Pancreas (tissue), 10 donors: ENCODE data around the gene PTPRJ. TPM values are rescaled to one million over a fixed set of nuclear protein-coding genes. Genes with fewer than 3 reads are reported as not detected.

Experiments
- ATAC-seq, 4 donors: fragments of 200-7000 bp; cut with Tn5 transposase; one replicate each; pipeline versions ENCODE4 v1.8.0 to v1.9.1; 2020; ENCODE audit warnings: mild to moderate bottlenecking in 4 of 4, moderate library complexity in 4 of 4
- DNase-seq, 6 donors: peaks; one replicate each; pipeline ENCODE4 v3.0.0-alpha.2; 2020
- FAIRE-seq: peaks from 2 replicates; lab custom pipeline; 2012; peaks lifted over from hg19 to GRCh38; lab: Jason Lieb, UNC
- H3K27ac ChIP-seq, 4 donors: fragments of 200-600 bp; sonication (generic); 1 replicate in 3 of 4; 2 replicates in 1 of 4; pipeline versions ENCODE4 v1.5.0 to v1.8.0; 2020
- H3K27me3 ChIP-seq, 4 donors: fragments of 200-600 bp; one replicate each; pipeline ENCODE4 v1.8.0; 2021
- H3K36me3 ChIP-seq, 3 donors: fragments of 200-600 bp; sonication (generic) in 1 of 3; one replicate each; pipeline versions ENCODE4 v1.5.0 to v1.8.0; 2020 to 2021
- H3K4me1 ChIP-seq, 3 donors: fragments of 200-600 bp; one replicate each; pipeline ENCODE4 v1.8.0; 2021
- H3K4me3 ChIP-seq, 4 donors: fragments of 200-600 bp; sonication (generic) in 2 of 4; one replicate each; pipeline versions ENCODE4 v1.5.0 to v1.8.0; 2020 to 2021
- H3K9me3 ChIP-seq, 4 donors: fragments of 200-600 bp; one replicate each; pipeline ENCODE4 v1.8.0; 2021
- WGBS, 2 donors: extraction: QIAGEN DNeasy Blood & Tissue Kit; methylation state at CpG; one replicate each; pipeline ENCODE4 v1.1.7; 2013; 5-methylcytosine and 5-hydroxymethylcytosine counted together
- intact Hi-C, 3 donors: fragments of 100-400 bp; cut with DNase I; formaldehyde crosslinking; loops; one replicate each; pipeline versions ENCODE4 v1.11.1 to v1.14.2; 2022
- polyA plus RNA-seq, 2 donors: library from polyadenylated mRNA; stranded (reverse); fragments of 200-250 nt; gene quantifications; one replicate each; pipeline ENCODE4 v1.2.3, GENCODE V29; 2013
- total RNA-seq, 6 donors: library from RNA; stranded (reverse); fragmentation: NEBNext Ultra II Directional in 4 of 6; extraction: Animal tissue kit (Norgen Biotek cat#: 25700) in 4 of 6; gene quantifications; one replicate each; pipeline versions ENCODE4 v1.2.1 to v1.2.4, GENCODE V29; 2021 to 2023
- TF ChIP-seq, protein P1 (sequence below), 4 donors: fragments of 200-600 bp; sonication (generic) in 3 of 4; IDR thresholded peaks; one replicate each; pipeline versions ENCODE4 v1.5.0 to v1.8.0; 2021; ENCODE audit warnings: antibody characterized with exemption in 4 of 4
- donor health status: healthy with polysubstance abuse.
- donor health status: DM: no; HTN: no; CAD: no; lungs with moderate emphysema.
- donor health status: DM: no; HTN: no; CAD: no.
- donor health status: control.
- donor health status: control.
- donor health status: Bipolar disorder and iron deficiency.
- donor health status: DM: yes; HTN: yes; CAD: no.
- donor health status: DM: no; HTN: no; CAD: no.
- donor health status: DM: no; HTN: no; CAD: no.
- donor health status: DM: yes; HTN: yes; CAD: no.

Gene PTPRJ
- total and polyA plus RNA-seq, 8 donors, result 3.6 to 32.8 (median 11.6) TPM

DNA sequence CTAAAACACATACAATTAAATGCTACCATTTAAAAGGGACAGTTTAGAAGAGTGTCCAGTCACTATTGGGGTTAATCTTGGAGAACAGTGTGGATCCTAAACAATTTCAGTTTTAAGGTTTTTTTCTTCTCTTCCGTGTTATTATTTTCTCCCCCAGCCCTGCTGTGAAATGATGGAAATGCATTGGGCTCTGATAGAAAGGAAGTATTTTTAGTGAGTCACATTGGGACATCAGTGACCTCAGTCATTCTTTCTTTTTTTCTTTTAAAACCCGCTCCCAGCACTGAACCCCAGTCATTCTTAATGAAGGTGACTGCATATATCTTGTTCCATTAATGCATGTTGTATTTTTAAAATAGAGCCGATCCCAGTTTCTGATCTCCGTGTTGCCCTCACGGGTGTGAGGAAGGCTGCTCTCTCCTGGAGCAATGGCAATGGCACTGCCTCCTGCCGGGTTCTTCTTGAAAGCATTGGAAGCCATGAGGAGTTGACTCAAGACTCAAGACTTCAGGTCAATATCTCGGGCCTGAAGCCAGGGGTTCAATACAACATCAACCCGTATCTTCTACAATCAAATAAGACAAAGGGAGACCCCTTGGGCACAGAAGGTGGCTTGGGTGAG is 143.0 kb downstream of the PTPRJ start:
- 92 to 96% methylated on average over 8 of the region's 8 CpGs for WGBS, 2 donors
- intact Hi-C loops, result loop anchor here in 1 of 3 donors (10.0 kb wide), 1 partner anchor 179 kb away; no protein-coding TSS in a partner anchor
- DNase-seq (no peak), ATAC-seq (no peak), FAIRE-seq (no peak)
- no peaks in the 10 kb centered on the region for H3K9me3 ChIP-seq
- no peak overlapping the region for H3K4me3 ChIP-seq
- peaks cover 0 to 8% (median 0%) of the 10 kb centered on the region in 3 donors for H3K36me3 ChIP-seq
- no peak overlapping the region for H3K27ac ChIP-seq
- H3K27me3 ChIP-seq, result no peaks in the 10 kb centered on the region
- TF ChIP-seq, protein P1, sequence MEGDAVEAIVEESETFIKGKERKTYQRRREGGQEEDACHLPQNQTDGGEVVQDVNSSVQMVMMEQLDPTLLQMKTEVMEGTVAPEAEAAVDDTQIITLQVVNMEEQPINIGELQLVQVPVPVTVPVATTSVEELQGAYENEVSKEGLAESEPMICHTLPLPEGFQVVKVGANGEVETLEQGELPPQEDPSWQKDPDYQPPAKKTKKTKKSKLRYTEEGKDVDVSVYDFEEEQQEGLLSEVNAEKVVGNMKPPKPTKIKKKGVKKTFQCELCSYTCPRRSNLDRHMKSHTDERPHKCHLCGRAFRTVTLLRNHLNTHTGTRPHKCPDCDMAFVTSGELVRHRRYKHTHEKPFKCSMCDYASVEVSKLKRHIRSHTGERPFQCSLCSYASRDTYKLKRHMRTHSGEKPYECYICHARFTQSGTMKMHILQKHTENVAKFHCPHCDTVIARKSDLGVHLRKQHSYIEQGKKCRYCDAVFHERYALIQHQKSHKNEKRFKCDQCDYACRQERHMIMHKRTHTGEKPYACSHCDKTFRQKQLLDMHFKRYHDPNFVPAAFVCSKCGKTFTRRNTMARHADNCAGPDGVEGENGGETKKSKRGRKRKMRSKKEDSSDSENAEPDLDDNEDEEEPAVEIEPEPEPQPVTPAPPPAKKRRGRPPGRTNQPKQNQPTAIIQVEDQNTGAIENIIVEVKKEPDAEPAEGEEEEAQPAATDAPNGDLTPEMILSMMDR (IDR thresholded peaks at IDR 0.05), result no peak
- H3K4me1 ChIP-seq, result no peaks in the 10 kb centered on the region

DNA sequence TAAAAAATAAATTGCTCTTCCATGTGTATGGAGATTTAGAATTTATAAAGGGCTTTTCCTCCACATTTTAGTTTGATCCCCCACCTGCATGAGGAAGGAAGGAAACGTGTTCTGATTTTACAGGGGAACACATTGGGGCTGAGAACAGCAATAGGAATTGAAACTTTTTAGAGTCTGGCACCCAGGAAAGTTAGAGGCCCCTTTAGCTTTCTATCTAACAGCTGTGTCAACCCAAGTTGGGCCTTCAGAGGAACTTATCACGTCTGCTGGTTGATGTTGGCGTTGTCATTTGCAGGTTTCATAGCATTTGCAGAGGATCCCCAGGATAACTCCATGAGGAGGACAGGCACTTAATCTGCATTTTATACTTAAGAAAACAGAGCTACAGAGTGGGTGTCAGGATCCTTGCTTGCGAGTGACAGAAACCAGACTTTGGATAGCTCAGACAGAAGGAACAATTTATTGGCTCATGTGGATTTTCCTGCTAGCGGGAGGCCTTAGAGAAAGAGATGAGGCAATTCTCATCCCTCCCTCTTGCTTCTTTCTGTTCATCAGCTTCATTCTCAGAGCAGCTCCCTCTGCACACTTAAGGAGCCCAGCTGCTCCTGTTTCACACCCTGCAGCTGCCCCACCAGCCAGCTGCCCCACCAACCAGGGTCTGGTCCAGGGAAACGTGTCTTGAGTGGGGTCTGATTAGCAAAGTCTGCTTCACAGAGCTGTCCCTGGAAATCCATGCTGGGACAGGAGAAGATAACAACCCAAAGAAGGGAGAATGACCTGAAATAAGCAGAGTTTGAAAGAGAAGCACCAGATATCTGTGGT is 143.8 kb downstream of the PTPRJ start:
- TF ChIP-seq, protein P1 (IDR thresholded peaks at IDR 0.05), result no peak
- Histone ChIP-seq H3K4me3 (no peak overlapping the region), H3K27ac (no peak overlapping the region), H3K27me3 (no peaks in the 10 kb centered on the region), H3K36me3 (peaks cover 0 to 8% (median 0%) of the 10 kb centered on the region in 3 donors), H3K4me1 (no peaks in the 10 kb centered on the region), H3K9me3 (no peaks in the 10 kb centered on the region)
- 86 to 90% methylated on average over 6 of the region's 6 CpGs for WGBS, 2 donors
- no peak for DNase-seq
- FAIRE-seq, result no peak
- no peak for ATAC-seq
- intact Hi-C loops, result loop anchor here in 1 of 3 donors (10.0 kb wide), 1 partner anchor 179 kb away; no protein-coding TSS in a partner anchor

DNA sequence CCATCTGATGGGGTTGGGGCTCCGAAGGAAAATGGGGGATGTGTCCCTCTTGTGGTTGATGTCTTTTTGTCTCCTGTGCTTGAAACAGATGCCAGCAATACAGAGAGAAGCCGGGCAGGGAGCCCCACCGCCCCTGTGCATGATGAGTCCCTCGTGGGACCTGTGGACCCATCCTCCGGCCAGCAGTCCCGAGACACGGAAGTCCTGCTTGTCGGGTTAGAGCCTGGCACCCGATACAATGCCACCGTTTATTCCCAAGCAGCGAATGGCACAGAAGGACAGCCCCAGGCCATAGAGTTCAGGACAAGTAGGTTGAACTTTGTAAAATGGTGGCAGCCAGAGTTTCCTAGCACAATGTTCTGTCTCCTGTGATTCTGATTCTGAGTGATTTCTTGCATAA is 144.5 kb downstream of the PTPRJ start:
- WGBS, 2 donors, result 92 to 94% methylated on average over 11 of the region's 11 CpGs
- no peak for FAIRE-seq
- no peak overlapping the region for H3K27ac ChIP-seq

DNA sequence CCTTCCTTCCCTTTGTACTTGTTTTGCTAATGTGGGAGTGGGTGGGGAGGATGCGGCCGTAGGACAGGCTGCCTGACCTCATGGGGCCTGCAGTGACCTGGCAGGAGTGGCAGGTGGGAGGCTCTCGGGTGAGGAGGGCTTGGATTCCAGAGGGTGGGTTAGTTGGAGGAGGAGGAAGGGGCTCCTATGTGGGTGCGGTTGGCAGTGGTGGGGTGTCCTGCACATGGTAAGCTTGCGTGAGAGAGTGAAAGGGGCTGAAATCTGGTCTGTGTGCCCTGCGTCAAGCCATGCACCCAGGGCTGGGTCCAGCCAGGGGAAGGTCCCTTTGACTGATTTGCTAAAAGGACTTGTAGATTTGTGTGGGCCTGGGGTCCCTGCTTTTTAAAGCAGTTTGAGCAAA is 145.5 kb downstream of the PTPRJ start:
- WGBS, 2 donors, result 96 to 98% methylated on average over 6 of the region's 6 CpGs

More for the DNA sequence above, 144.5 kb downstream of the PTPRJ start:
- H3K4me1 ChIP-seq, result no peaks in the 10 kb centered on the region
- TF ChIP-seq, protein P1 (IDR thresholded peaks at IDR 0.05), result no peak
- H3K4me3 ChIP-seq, result no peak overlapping the region
- no peak for ATAC-seq
- peaks cover 0 to 8% (median 0%) of the 10 kb centered on the region in 3 donors for H3K36me3 ChIP-seq
- no peaks in the 10 kb centered on the region for H3K9me3 ChIP-seq
- H3K27me3 ChIP-seq, result no peaks in the 10 kb centered on the region
- intact Hi-C loops, result loop anchor here in 1 of 3 donors (10.0 kb wide), 1 partner anchor 180 kb away; no protein-coding TSS in a partner anchor
- no peak for DNase-seq

More for the DNA sequence above, 145.5 kb downstream of the PTPRJ start:
- intact Hi-C loops, result loop anchor here in 1 of 3 donors (10.0 kb wide), 1 partner anchor 181 kb away; no protein-coding TSS in a partner anchor
- Histone ChIP-seq H3K27me3 (no peaks in the 10 kb centered on the region), H3K9me3 (no peaks in the 10 kb centered on the region), H3K4me1 (no peaks in the 10 kb centered on the region), H3K36me3 (peaks cover 0 to 14% (median 0%) of the 10 kb centered on the region in 3 donors), H3K4me3 (no peak overlapping the region), H3K27ac (no peak overlapping the region)
- TF ChIP-seq, protein P1 (IDR thresholded peaks at IDR 0.05), result no peak
- FAIRE-seq (no peak), DNase-seq (no peak), ATAC-seq (no peak)
